ENCODE measurements around the gene MYH14. TPM values are rescaled to one million over a fixed set of nuclear protein-coding genes. Genes with fewer than 3 reads are reported as not detected.
A peak's percentile ranks its signal among the peaks of the same experiment; 100 is the strongest.

MYH14 gene
- total and polyA plus RNA-seq, 2 of the 8 experiments (the other 6 are each of a cell fraction or from before 2014, with no cell fraction given) = 17.3 to 28.6 TPM

- H3K4me1 ChIP-seq (replicated peaks in 1 of 4; ENCODE audit: control insufficient read depth in 3 of 4, insufficient read depth in 4 of 4, low read length in 3 of 4) = peaks cover 2 to 21% (median 13%) of the 10 kb centered on the region in 4 experiments
- peak overlapping the region; percentile 98 for H4K5ac ChIP-seq (ENCODE audit: insufficient read length, low read depth, low read length)
- FAIRE-seq = no peak
- H3K9ac ChIP-seq (replicated peaks in 1 of 4; ENCODE audit: extremely low read depth in 1 of 4, low read depth in 3 of 4, low read length in 3 of 4) = peak overlapping the region; percentile 55 to 92 (median 76); a peak in 6 of 7 replicates
- H2BK15ac ChIP-seq (ENCODE audit: low read length) = 0 out of 2 replicates have a peak overlapping the region, but pooled peaks have one; percentile 61
- no peaks in the 10 kb centered on the region for H3K36me3 ChIP-seq (ENCODE audit: control insufficient read depth in 2 of 4, insufficient read depth in 4 of 4, low read length in 3 of 4)
- ChIA-PET POLR2A (ENCODE audit: partially characterized antibody) (interaction anchor here (0.7 to 2.8 kb wide), 18 partner anchors 9 to 145 kb away, joined by 3 to 17 read pairs (median 4); partner anchors contain the start of gene POLD1), CTCF (ENCODE audit: partially characterized antibody) (interaction anchor here (1.2 to 1.6 kb wide), 6 partner anchors 18 to 127 kb away, joined by 3 to 5 read pairs (median 4); no protein-coding TSS in a partner anchor)
- peak overlapping the region; percentile 100 for H2AFZ ChIP-seq (ENCODE audit: low read length)
- peaks cover 3 to 6% of the 10 kb centered on the region in 2 experiments; a peak in 2 of 4 replicates for H3K79me2 ChIP-seq (ENCODE audit: control insufficient read depth in 1 of 2, insufficient read depth in 2 of 2, low read length in 2 of 2)
- H2BK12ac ChIP-seq (ENCODE audit: low read depth, low read length) = peak overlapping the region; percentile 97; the same call in 1 of the 2 replicates
- peak overlapping the region; percentile 23; the same call in 1 of the 2 replicates for H2BK20ac ChIP-seq (ENCODE audit: low read length)
- peak overlapping the region; percentile 74 to 96 (median 86) for H3K4me3 ChIP-seq (ENCODE audit: extremely low read depth in 1 of 4, insufficient read depth in 2 of 4, low read depth in 3 of 4, low read length in 4 of 4)
- peak overlapping the region; percentile 93 for H3K18ac ChIP-seq (ENCODE audit: extremely low read depth, low read length)
- peaks cover 0 to 1% of the 10 kb centered on the region in 2 experiments for H4K20me1 ChIP-seq (replicated peaks in 1 of 2; ENCODE audit: control insufficient read depth in 1 of 2, insufficient read depth in 2 of 2, low read length in 2 of 2)
- H3K14ac ChIP-seq (ENCODE audit: insufficient read length) = peak overlapping the region; percentile 73
- peaks cover 34% of the 10 kb centered on the region for H3K23me2 ChIP-seq (ENCODE audit: low read depth, low read length)
- H3K56ac ChIP-seq (replicated peaks; ENCODE audit: insufficient read length, low read depth, low read length) = peak overlapping the region; percentile 55
- H3K27ac ChIP-seq (ENCODE audit: low read depth, low read length) = peak overlapping the region; percentile 95
- H3K4ac ChIP-seq (replicated peaks; ENCODE audit: insufficient read length, low read depth, low read length) = peak overlapping the region; percentile 98
- H3K27me3 ChIP-seq (replicated peaks in 1 of 4; ENCODE audit: control insufficient read depth in 3 of 4, extremely low read depth in 1 of 4, insufficient read depth in 3 of 4, low read length in 3 of 4) = peaks cover 0 to 2% (median 0%) of the 10 kb centered on the region in 4 experiments; a peak in 2 of 7 replicates
- H4K8ac ChIP-seq (ENCODE audit: extremely low read depth, insufficient read depth, low read length) = peak overlapping the region; percentile 99
- no peaks in the 10 kb centered on the region for H3K9me3 ChIP-seq (ENCODE audit: insufficient read depth in 2 of 2, low read depth in 1 of 2, low read length in 1 of 2)
- H3K23ac ChIP-seq (ENCODE audit: insufficient read length) = no peak overlapping the region
- H2AK5ac ChIP-seq (ENCODE audit: low read depth, low read length) = no peak overlapping the region
- DNase-seq (ENCODE audit: low read depth in 1 of 2, low spot score in 2 of 2) = peak; percentile 86 to 93
- H2BK5ac ChIP-seq (ENCODE audit: low read depth, low read length) = peak overlapping the region; percentile 97
- peak overlapping the region; percentile 75 to 98 for H3K4me2 ChIP-seq (ENCODE audit: insufficient read depth in 1 of 2, low read depth in 2 of 2, low read length in 2 of 2)
- H2BK120ac ChIP-seq (replicated peaks; ENCODE audit: low read depth, low read length) = peak overlapping the region; percentile 100
- 1% methylated on average over 23 of the region's 34 CpGs; no CpG with 5 or more reads in 1 of the 2 experiments for WGBS, 2 experiments (ENCODE audit: extremely low coverage in 1 of 2, insufficient coverage in 1 of 2, insufficient read length in 1 of 2, insufficient replicate concordance in 2 of 2, low coverage in 1 of 2, low lambda C conversion rate in 2 of 2, missing lambda C conversion rate in 1 of 2)
- no peaks in the 10 kb centered on the region; the same call in 1 of the 2 replicates for H3K79me1 ChIP-seq (ENCODE audit: low read depth, low read length)
- peak overlapping the region; percentile 98 for H4K91ac ChIP-seq (replicated peaks; ENCODE audit: insufficient read length, low read length)
- peak in 1 of 2 experiments; percentile 34; a peak in 1 of 3 replicates for TF ChIP-seq POLR2A (IDR thresholded peaks at IDR 0.05; ENCODE audit: control extremely low read depth in 1 of 2, low read depth in 2 of 2, low read length in 2 of 2)
- peak; percentile 92 for TF ChIP-seq SIX5 (IDR thresholded peaks at IDR 0.05; ENCODE audit: low read depth, low read length)
- no peak; the same call in 1 of the 2 replicates for TF ChIP-seq POLR2AphosphoS5 (IDR thresholded peaks at IDR 0.05; ENCODE audit: low read depth, low read length)
- peak; percentile 74; the same call in 1 of the 2 replicates for TF ChIP-seq YY1 (IDR thresholded peaks at IDR 0.05; ENCODE audit: low read depth, low read length)
- TF ChIP-seq RBBP5 (IDR thresholded peaks at IDR 0.05; ENCODE audit: borderline replicate concordance, low read depth, low read length) = no peak
- 0 out of 2 replicates have a peak, but pooled peaks have one; percentile 10 for TF ChIP-seq PHF8 (conservative IDR thresholded peaks at IDR 0.05; ENCODE audit: low read depth, low read length)
- peak; percentile 25; the same call in 1 of the 2 replicates for TF ChIP-seq CHD2 (IDR thresholded peaks at IDR 0.05; ENCODE audit: low read length)
- no peak for TF ChIP-seq SP2 (IDR thresholded peaks at IDR 0.05; ENCODE audit: low read length)
- peak; percentile 51; the same call in 1 of the 2 replicates for TF ChIP-seq CREB1 (IDR thresholded peaks at IDR 0.05)
- peak; percentile 99 for TF ChIP-seq EGR1 (IDR thresholded peaks at IDR 0.05; ENCODE audit: borderline replicate concordance, low read depth, low read length)
- peak; percentile 76 for TF ChIP-seq JUND (IDR thresholded peaks at IDR 0.05; ENCODE audit: low read length)
- TF ChIP-seq BRCA1 (IDR thresholded peaks at IDR 0.05; ENCODE audit: low read depth, low read length) = no peak
- peak; percentile 46; the same call in 1 of the 2 replicates for TF ChIP-seq SP1 (IDR thresholded peaks at IDR 0.05; ENCODE audit: low read depth, low read length)
- no peak; the same call in 1 of the 2 replicates for TF ChIP-seq KDM1A (IDR thresholded peaks at IDR 0.05; ENCODE audit: borderline replicate concordance, low read length)
These were observed 129.9 kb downstream of the MYH14 start for GRCh38 chr19:50333235-50333736.
